ENCODE data around the gene KRTAP22-1.

DNA sequence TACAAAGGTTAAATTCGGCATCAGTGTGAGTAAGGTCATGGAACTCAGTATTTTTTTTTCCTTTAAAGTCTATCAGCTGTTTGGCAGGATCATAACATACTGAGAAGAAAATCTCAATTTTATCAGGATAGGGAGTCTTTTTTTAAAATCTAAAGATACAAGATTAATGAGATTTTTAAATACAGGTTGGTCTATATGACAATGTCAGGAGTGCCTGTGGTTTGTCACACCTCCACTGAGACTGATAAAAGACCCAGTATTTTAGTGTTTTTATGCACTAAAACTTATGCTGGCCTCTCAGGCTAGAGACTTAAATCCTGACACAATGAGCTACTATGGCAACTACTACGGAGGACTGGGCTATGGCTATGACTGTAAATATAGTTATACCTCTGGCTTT lies 41.7 kb downstream of the KRTAP22-1 start, which contains the start of gene KRTAP20-3:
- TF ChIP-seq, protein P1, sequence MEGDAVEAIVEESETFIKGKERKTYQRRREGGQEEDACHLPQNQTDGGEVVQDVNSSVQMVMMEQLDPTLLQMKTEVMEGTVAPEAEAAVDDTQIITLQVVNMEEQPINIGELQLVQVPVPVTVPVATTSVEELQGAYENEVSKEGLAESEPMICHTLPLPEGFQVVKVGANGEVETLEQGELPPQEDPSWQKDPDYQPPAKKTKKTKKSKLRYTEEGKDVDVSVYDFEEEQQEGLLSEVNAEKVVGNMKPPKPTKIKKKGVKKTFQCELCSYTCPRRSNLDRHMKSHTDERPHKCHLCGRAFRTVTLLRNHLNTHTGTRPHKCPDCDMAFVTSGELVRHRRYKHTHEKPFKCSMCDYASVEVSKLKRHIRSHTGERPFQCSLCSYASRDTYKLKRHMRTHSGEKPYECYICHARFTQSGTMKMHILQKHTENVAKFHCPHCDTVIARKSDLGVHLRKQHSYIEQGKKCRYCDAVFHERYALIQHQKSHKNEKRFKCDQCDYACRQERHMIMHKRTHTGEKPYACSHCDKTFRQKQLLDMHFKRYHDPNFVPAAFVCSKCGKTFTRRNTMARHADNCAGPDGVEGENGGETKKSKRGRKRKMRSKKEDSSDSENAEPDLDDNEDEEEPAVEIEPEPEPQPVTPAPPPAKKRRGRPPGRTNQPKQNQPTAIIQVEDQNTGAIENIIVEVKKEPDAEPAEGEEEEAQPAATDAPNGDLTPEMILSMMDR (IDR thresholded peaks at IDR 0.05) = no peak
- no peak for TF ChIP-seq EZH2 (IDR thresholded peaks at IDR 0.05; ENCODE audit: borderline replicate concordance, insufficient read depth, low read depth, low read length, poor library complexity, severe bottlenecking)
